Measurements from ENCODE around the gene CLSTN3. TPM values are rescaled to one million over a fixed set of nuclear protein-coding genes. Genes with fewer than 3 reads are reported as not detected.

Gene CLSTN3
- total RNA-seq = 10 to 100 TPM; 36.8 to 57.0 TPM

GRCh38 chr12:7129872-7130691 lies at the start of gene CLSTN3:
Gene CLSTN3 (plus strand): TSS chr12:7130371. CDS start chr12:7130649, 278 bp downstream.
- ATAC-seq (peak; percentile 77 to 92), DNase-seq (ENCODE audit: low spot score in 2 of 2) (peak; percentile 77 to 89)
- peak within 1 kb of the TSS; percentile 45 to 96 for H3K27ac Mint-ChIP-seq
- no peaks in the 10 kb centered on the region for H3K36me3 Mint-ChIP-seq
- H3K9me3 Mint-ChIP-seq = no peaks in the 10 kb centered on the region

GRCh38 chr12:7081037-7081436 lies 49.1 kb upstream of the CLSTN3 start:
- Mint-ChIP-seq H3K9me3 (peaks cover 5 to 6% of the 10 kb centered on the region in 2 donors), H3K36me3 (peaks cover 0 to 6% of the 10 kb centered on the region in 2 donors), H3K27ac (no peak overlapping the region)
- no peak for ATAC-seq
- DNase-seq (ENCODE audit: low spot score in 2 of 2) = no peak

- Mint-ChIP-seq H3K27ac (no peak overlapping the region), H3K36me3 (peaks cover 0 to 6% of the 10 kb centered on the region in 2 donors), H3K9me3 (peaks cover 5 to 6% of the 10 kb centered on the region in 2 donors)
- DNase-seq (ENCODE audit: low spot score in 2 of 2) (no peak), ATAC-seq (no peak)
These were observed 47.0 kb upstream of the CLSTN3 start for GRCh38 chr12:7083125-7083524.

DNA sequence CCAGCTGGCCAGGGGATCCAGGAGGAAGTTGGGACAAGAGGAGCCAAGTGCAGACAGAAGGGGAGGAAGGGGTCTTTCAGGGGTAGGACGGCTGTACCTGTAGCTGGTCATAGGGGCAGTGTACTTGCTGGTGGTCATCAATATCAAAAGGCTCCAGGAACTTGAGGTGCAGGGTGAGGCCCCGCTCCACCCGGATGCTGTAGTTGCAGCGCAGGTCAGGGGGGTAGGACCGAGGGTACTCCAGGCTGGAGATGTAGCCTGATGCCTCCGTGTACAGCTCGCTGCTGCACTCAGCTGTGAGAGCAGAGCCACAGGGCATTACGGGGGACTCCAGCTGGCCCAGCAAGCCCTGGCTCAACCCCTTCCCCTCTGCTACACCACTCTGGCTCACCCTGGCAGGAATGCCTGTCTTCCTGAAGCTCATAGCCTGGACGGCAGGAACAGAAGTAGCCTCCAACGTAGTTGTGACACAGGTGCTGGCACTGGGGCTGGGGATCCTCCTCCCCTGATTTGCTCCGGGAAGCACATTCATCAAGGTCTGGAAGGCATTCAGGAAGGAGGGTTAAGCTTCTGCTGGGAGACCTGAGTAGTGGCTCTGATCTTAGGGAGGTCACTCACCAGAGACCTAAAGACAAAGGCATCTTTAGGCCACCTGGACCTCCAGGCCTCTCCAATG lies 40.8 kb upstream of the CLSTN3 start:
- H3K36me3 Mint-ChIP-seq = no peaks in the 10 kb centered on the region
- H3K27ac Mint-ChIP-seq = no peak overlapping the region
- ATAC-seq (no peak), DNase-seq (ENCODE audit: low spot score in 2 of 2) (no peak)
- no peaks in the 10 kb centered on the region for H3K9me3 Mint-ChIP-seq

DNA sequence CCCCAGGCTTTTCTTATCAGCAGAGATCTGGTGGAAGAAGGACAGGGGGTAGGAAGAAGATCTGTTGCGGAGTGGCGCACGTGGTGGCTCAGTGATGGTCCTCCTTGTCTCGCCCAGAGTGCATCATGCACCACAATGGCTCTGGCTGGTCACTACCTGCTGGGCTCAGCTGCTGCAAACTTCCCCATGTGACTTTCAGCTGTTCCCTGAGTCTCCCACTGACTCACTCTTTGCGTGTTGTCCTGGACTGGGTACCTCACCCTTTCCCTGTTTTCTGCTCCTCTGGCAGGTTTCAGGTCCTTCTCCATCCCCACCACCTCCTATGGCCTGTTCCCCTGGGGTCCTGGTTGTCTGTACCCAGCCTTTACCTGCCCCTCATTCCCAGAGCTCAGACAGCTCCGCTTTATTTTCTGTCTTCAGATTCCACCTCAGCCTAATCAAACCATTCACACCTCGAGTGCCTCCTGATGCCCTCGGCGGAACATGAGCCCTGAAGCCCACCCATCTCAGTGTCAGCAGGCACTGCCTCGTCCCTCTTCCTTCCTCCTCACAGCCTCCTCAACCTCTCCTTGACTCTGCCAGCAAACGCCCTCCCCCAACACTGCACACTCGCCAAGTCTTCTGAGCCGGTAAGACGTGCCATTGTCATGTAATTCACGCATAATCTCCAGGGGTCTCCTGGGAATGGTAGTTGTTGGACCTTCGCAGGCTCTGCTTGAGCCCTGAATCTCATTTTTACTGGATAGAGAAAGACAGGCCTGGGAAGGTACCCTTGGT lies 39.8 kb upstream of the CLSTN3 start:
- no peak for ATAC-seq
- no peak for DNase-seq (ENCODE audit: low spot score in 2 of 2)
- Mint-ChIP-seq H3K9me3 (no peaks in the 10 kb centered on the region), H3K36me3 (no peaks in the 10 kb centered on the region), H3K27ac (peak overlapping the region in 1 of 2 donors; percentile 58)

DNA sequence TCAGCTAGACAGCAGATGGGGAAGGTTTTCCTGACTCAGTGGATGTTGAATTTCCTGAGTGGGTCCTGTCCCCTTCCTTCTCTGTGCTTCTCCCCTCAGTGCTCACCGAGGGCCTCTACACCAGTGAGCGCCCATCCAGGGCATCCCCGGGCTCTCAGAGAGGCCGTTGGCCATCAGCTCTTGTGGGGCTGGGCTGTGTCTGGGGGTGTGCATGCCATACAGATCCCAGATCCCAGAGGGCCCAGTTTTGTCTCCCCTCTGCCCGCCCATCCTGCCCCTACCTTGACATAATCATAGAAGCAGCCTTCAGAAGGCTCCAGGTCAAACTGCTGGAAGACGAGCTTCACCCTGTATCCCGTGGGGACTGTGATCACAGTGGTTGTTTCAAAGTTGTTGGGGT lies 39.0 kb upstream of the CLSTN3 start:
- DNase-seq (ENCODE audit: low spot score in 2 of 2) = no peak
- no peaks in the 10 kb centered on the region for H3K9me3 Mint-ChIP-seq
- peak overlapping the region in 1 of 2 donors; percentile 91 for H3K27ac Mint-ChIP-seq
- H3K36me3 Mint-ChIP-seq = no peaks in the 10 kb centered on the region
- ATAC-seq = no peak

- H3K36me3 Mint-ChIP-seq = no peaks in the 10 kb centered on the region
- ATAC-seq = peak in 1 of 2 donors; percentile 3
- H3K9me3 Mint-ChIP-seq = no peaks in the 10 kb centered on the region
- H3K27ac Mint-ChIP-seq = peak overlapping the region; percentile 91 to 94
- DNase-seq (ENCODE audit: low spot score in 2 of 2) = no peak
These were observed 38.4 kb upstream of the CLSTN3 start for GRCh38 chr12:7091660-7092228.

DNA sequence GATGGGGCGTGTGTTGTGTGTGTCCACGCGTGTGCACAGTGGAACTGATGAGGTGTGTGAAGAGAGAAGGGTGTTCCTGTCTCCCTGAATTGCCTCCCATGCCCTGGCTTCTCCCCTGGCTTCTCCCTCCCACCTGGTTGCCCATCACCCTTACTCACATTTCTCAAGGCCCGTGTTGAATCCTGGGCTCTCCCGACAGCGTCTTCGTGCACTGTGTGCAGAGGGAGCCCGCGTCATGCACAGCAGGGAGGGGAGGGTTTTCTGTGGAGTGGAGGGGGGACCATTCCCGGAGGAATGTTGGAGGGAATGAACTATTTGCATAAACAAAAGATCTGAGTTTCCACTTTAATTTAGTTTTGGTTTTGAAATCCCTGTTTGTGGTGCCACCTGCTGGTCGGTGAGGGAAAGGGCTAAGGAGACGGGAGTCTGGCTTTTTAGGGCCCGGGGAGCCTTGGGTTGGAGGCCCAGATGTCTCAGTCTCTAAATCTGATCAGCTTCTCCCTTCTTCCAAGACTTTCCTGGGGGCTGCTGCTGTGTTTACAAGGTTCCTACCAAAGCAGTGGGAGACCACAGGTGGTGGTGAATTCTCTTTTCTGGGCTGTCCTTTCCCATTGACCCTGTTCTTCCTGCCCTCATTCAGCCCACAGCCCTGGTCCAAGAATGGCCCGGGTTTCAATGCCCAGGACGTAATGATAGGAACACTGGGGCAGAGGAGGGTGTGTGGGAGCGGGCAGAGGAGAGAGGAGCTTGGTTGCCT lies 37.8 kb upstream of the CLSTN3 start, which contains the start of gene C1R:
C1R (minus strand) TSS at position 217 of the 757 bp plus-strand sequence; CDS start at position 160, 57 bp downstream.
- Mint-ChIP-seq H3K27ac (peak within 1 kb of the TSS; percentile 91 to 94), H3K36me3 (no peaks in the 10 kb centered on the region), H3K9me3 (no peaks in the 10 kb centered on the region)
- ATAC-seq = peak; percentile 76 to 77
- peak in 1 of 2 donors; percentile 73 for DNase-seq (ENCODE audit: low spot score in 2 of 2)

- peak in 1 of 2 donors; percentile 10 for ATAC-seq
- no peak for DNase-seq (ENCODE audit: low spot score in 2 of 2)
- no peaks in the 10 kb centered on the region for H3K36me3 Mint-ChIP-seq
- H3K27ac Mint-ChIP-seq = peak overlapping the region; percentile 91 to 94
- H3K9me3 Mint-ChIP-seq = no peaks in the 10 kb centered on the region
These were observed 37.1 kb upstream of the CLSTN3 start for GRCh38 chr12:7092986-7093460.

DNA sequence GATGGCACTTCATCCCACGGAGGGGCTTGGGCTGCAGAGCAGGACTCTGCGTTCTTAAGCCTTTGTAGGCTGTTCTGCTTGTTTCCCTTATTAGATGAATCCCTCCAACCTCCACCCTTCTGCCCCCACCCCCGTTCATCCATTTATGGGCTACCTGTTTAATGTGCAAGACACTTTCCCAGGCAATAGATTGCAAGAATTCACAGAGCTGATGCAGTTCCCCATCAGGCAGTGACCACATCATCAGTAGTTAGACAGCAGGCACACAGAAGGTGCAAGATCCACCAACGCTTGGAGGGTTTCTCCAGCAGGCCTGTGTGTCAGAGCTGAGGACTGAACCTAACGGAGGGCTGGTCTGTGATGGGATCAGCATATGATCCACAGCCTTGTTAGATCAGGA lies 36.7 kb upstream of the CLSTN3 start:
- DNase-seq (ENCODE audit: low spot score in 2 of 2) = no peak
- H3K9me3 Mint-ChIP-seq = no peaks in the 10 kb centered on the region
- no peaks in the 10 kb centered on the region for H3K36me3 Mint-ChIP-seq
- no peak for ATAC-seq
- H3K27ac Mint-ChIP-seq = no peak overlapping the region

DNA sequence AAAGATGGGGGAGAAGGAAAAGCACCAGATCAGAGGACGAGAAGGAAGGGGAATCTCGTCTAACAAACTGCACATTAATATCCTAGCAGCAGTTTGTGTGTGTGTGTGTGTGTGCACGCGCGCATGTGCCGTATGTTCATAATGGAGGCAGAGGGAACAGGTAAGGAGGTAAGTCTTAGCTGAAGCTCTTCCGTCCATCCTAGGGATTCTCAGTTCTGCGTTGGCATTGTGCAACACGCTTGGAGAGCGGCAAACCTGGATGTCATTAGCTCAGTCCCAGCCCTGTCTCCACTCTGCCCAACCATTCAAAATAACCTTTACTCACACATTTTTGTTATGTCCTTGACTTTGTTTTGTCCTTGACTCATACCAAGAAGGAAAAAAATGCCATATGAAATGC lies 36.3 kb upstream of the CLSTN3 start:
- Mint-ChIP-seq H3K9me3 (no peaks in the 10 kb centered on the region), H3K36me3 (no peaks in the 10 kb centered on the region), H3K27ac (no peak overlapping the region)
- ATAC-seq = no peak
- no peak for DNase-seq (ENCODE audit: low spot score in 2 of 2)

DNA sequence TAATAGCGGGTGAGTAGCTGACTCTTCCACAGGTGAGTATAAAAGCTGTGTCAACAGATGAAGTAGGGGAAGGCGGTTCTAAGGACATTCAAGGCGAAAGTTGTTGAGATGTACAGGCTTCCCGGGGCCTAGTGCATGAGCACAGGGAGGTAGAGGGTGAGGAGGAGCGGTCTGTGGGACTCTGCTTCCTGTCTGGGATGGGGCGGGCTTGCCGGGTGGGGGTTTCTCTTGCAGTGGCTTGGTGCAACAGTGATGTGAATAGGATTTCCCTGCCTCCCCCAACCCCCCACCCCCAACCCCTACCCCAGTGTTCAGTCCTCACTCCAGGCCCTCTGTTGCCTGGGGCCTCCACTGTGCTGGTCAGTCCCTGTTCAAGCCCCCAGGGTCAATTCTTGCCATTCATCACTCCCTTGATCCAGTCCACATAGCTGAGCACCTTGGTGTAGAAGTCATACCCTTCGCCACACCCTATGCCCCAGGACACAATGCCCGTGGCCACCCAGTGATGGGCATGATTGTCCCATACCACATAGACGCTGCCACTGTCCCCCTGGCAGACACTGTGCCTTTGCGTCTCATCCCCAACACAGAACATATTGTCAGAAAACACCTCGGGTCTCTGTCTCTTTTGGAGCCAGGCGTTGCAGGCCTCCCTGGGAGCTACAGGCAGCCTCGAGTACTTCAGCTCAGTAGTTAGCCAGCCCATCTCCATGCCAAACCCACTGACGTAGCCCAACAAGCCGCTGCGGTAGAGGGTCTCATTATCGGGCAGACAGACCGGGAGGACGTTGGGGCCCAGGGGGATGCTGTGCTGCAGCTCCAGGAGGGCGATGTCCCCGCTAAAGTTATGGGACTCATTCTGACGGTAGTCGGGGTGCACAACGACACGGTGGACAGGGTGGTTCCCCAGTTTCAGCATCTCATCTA lies 33.9 kb upstream of the CLSTN3 start:
- DNase-seq (ENCODE audit: low spot score in 2 of 2) (no peak), ATAC-seq (no peak)
- Mint-ChIP-seq H3K27ac (no peak overlapping the region), H3K36me3 (no peaks in the 10 kb centered on the region), H3K9me3 (no peaks in the 10 kb centered on the region)

GRCh38 chr12:7096979-7097378 lies 33.2 kb upstream of the CLSTN3 start:
- ATAC-seq = no peak
- Mint-ChIP-seq H3K9me3 (no peaks in the 10 kb centered on the region), H3K36me3 (no peaks in the 10 kb centered on the region), H3K27ac (no peak overlapping the region)
- DNase-seq (ENCODE audit: low spot score in 2 of 2) = no peak

DNA sequence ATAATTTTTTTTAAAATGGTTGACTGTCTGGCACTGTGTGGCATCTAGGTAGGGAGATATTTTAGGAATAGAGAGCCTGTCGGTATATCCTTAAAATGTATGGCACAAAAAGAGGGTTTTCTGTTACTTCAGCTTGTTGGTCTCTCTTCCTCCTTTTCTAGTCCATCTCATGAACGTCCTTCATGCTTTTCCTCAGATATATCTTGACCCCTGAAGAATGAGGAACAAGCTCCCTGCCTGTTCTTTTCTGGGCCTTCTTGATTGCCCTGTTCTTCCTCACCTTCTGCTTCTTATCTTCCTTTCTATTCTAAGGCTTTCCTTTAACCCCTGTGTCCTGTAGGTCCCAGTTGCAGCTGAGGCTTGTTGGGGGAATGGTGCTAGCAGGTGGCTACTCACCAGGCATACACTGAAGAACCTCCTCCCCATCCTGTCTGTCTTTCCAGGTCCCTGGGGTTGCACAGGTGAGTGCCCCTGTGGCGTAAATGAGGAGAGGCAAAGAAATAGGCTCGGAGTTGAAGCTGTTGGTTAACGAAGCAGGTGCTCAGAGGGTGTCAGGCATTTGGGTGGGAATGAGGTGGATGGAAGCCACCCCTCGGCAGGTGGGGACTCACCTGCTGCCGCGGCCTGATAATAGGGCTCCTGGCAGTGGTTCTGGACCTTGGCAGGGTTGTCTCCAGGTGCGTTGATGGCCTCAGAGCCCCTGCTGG lies 30.7 kb upstream of the CLSTN3 start:
- H3K36me3 Mint-ChIP-seq = peaks cover 0 to 6% of the 10 kb centered on the region in 2 donors
- DNase-seq (ENCODE audit: low spot score in 2 of 2) = no peak

More for the DNA sequence above, 30.7 kb upstream of the CLSTN3 start:
- Mint-ChIP-seq H3K9me3 (no peaks in the 10 kb centered on the region), H3K27ac (no peak overlapping the region)
- no peak for ATAC-seq
